Fibroblast of lung (primary cell): ENCODE results near the gene ATP11C.

Source experiments
- CTCF ChIP-seq, 2 donors: IDR thresholded peaks in 1 of 2; conservative IDR thresholded peaks in 1 of 2; 1 replicate in 1 of 2; 2 replicates in 1 of 2; pipeline ENCODE4 v1.5.1; 2011 to 2012; ENCODE audit warnings: low read length in 2 of 2, control low read depth in 1 of 2, inconsistent platforms in 1 of 2, low read depth in 1 of 2, mild to moderate bottlenecking in 1 of 2
- EZH2 ChIP-seq: IDR thresholded peaks from 2 replicates; pipeline ENCODE4 v1.5.1; 2012; ENCODE audit warnings: low read length, control low read depth, mild to moderate bottlenecking; ENCODE audit errors: missing control alignments

- TF ChIP-seq EZH2 (no peak), CTCF (conservative IDR thresholded peaks at IDR 0.05 in 1 of 2, IDR thresholded peaks at IDR 0.05 in 1 of 2; ENCODE audit: low read depth in 1 of 2, low read length in 2 of 2) (no peak)
Measured at GRCh38 chrX:139881572-139881971, 51.3 kb downstream of the ATP11C start.
